Progenitor cell of endocrine pancreas (in vitro differentiated cells): ENCODE measurements around the gene C2orf72. TPM values are rescaled to one million over a fixed set of nuclear protein-coding genes. Genes with fewer than 3 reads are reported as not detected.

ENCODE experiments used
- DNase-seq: peaks from one replicate; pipeline ENCODE4 v3.0.0; 2021; ENCODE audit warnings: low spot score; ENCODE audit not compliant: unreplicated experiment
- H3K27ac Mint-ChIP-seq: 2 replicates; pipeline ENCODE4 v1.8.0; 2021; ENCODE audit warnings: mild to moderate bottlenecking, moderate library complexity, mixed read lengths
- H3K27me3 Mint-ChIP-seq: 2 replicates; pipeline ENCODE4 v1.8.0; 2021; ENCODE audit warnings: mixed read lengths
- H3K36me3 Mint-ChIP-seq: 2 replicates; pipeline ENCODE4 v1.8.0; 2022; ENCODE audit warnings: mixed read lengths; ENCODE audit not compliant: insufficient read depth
- H3K4me1 Mint-ChIP-seq: 2 replicates; pipeline ENCODE4 v1.8.0; 2021; ENCODE audit warnings: low read depth, mixed read lengths
- H3K4me3 Mint-ChIP-seq: 2 replicates; pipeline ENCODE4 v1.8.0; 2021; ENCODE audit warnings: low read depth, mild to moderate bottlenecking, moderate library complexity, mixed read lengths
- H3K9me3 Mint-ChIP-seq: 2 replicates; pipeline ENCODE4 v1.8.0; 2021; ENCODE audit warnings: low read depth, mixed read lengths
- total RNA-seq: library from RNA; stranded (reverse); gene quantifications from 2 replicates; pipeline ENCODE4 v1.2.1, GENCODE V29; 2021
- TF ChIP-seq, protein P1 (sequence below): fragments of 200-600 bp; sonication (generic); IDR thresholded peaks from one replicate; pipeline ENCODE4 v1.5.0; 2021; ENCODE audit warnings: antibody characterized with exemption, mild to moderate bottlenecking; ENCODE audit not compliant: unreplicated experiment

C2orf72 gene
- total RNA-seq, 1 donor from 2014 or later: 11.1 TPM

GRCh38 chr2:231050018-231050901 is 12.9 kb downstream of the C2orf72 start:
- peaks cover 4% of the 10 kb centered on the region for H3K27me3 Mint-ChIP-seq
- H3K27ac Mint-ChIP-seq: peak overlapping the region; percentile 97
- peak; percentile 44 for DNase-seq
- no peaks in the 10 kb centered on the region for H3K36me3 Mint-ChIP-seq
- TF ChIP-seq, protein P1, sequence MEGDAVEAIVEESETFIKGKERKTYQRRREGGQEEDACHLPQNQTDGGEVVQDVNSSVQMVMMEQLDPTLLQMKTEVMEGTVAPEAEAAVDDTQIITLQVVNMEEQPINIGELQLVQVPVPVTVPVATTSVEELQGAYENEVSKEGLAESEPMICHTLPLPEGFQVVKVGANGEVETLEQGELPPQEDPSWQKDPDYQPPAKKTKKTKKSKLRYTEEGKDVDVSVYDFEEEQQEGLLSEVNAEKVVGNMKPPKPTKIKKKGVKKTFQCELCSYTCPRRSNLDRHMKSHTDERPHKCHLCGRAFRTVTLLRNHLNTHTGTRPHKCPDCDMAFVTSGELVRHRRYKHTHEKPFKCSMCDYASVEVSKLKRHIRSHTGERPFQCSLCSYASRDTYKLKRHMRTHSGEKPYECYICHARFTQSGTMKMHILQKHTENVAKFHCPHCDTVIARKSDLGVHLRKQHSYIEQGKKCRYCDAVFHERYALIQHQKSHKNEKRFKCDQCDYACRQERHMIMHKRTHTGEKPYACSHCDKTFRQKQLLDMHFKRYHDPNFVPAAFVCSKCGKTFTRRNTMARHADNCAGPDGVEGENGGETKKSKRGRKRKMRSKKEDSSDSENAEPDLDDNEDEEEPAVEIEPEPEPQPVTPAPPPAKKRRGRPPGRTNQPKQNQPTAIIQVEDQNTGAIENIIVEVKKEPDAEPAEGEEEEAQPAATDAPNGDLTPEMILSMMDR: no peak
- peak overlapping the region; percentile 63 for H3K4me3 Mint-ChIP-seq
- peaks cover 42% of the 10 kb centered on the region for H3K4me1 Mint-ChIP-seq
- H3K9me3 Mint-ChIP-seq: no peaks in the 10 kb centered on the region

GRCh38 chr2:231051116-231051515 is 13.8 kb downstream of the C2orf72 start:
- Mint-ChIP-seq H3K4me3 (peak overlapping the region; percentile 17), H3K9me3 (no peaks in the 10 kb centered on the region), H3K36me3 (no peaks in the 10 kb centered on the region), H3K27ac (peak overlapping the region; percentile 84), H3K27me3 (peaks cover 4% of the 10 kb centered on the region), H3K4me1 (peaks cover 42% of the 10 kb centered on the region)
- no peak for DNase-seq
- TF ChIP-seq, protein P1: no peak

DNA sequence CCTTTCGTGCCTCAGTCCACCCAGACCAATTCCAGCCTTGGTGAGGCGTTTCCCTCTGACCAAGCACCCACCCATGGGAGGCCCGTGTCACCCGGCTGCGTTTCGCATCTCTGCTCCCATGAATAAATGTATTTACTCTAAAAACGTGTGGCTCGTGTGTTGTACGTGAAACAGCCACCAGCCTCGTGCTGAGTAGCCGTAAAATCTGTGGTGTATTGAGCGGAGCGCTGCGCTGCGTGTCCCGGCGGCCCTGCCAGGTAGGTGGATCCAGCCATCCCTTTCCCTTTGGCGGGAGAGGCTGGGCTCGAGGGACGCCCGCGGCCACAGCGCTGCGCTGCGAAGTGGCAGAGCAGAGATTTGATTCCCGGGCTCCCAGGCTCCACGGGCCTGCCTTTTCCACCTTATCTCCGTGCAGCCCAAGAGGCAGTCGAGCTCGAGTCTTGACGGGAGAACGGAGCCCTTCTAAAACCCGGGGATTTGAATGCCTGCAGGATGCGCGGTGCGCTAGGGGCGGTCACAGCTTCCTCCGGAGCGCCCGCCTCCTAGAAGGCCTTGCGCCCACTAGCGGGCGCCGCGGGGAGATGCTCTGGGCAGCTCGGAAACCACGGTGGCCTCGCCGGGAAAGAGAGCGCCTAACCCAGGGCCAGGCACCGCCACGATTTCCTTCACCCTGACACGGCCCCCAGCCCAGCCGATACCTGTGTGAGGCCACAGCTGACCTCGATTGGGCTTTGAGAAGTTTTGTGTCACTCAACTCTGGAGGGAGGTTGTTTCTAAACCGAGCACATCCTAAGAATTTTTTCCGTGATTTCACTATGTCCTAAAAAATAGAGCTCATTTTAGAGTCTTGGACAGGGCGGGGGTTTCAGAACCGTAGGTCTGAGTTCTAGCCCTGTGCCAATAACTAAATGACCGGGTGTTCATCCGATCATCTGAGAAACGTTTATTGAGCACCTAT is 15.4 kb downstream of the C2orf72 start:
- TF ChIP-seq, protein P1: peak; percentile 95
- H3K36me3 Mint-ChIP-seq: no peaks in the 10 kb centered on the region
- peak; percentile 72 for DNase-seq
- H3K27ac Mint-ChIP-seq: peak overlapping the region; percentile 69
- peaks cover 42% of the 10 kb centered on the region for H3K4me1 Mint-ChIP-seq
- no peaks in the 10 kb centered on the region for H3K9me3 Mint-ChIP-seq
- peaks cover 4% of the 10 kb centered on the region for H3K27me3 Mint-ChIP-seq
- H3K4me3 Mint-ChIP-seq: peak overlapping the region; percentile 75

DNA sequence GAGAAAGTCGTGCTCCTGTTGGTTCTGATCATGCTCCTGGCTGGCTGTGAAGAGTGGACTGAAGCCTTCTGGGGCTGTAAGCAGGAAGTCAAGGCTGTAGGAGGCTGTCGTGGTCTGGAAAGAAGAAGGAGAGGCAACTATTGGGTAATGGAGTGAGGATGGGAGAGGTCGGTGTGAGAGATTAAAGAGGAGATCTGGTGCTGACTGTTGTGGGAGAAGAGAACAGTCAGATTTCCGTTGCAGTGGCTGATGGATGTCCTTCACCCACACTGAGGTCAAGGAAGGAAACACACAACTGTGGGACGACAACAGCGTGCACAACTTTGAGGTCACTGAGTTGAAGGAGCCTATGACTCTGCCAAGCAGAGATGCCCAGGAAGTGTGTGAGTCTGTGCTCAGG is 16.5 kb downstream of the C2orf72 start:
- no peak for DNase-seq
- TF ChIP-seq, protein P1: no peak
- H3K27ac Mint-ChIP-seq: no peak overlapping the region
- H3K27me3 Mint-ChIP-seq: peaks cover 4% of the 10 kb centered on the region
- peaks cover 46% of the 10 kb centered on the region for H3K4me1 Mint-ChIP-seq
- H3K4me3 Mint-ChIP-seq: no peak overlapping the region
- H3K9me3 Mint-ChIP-seq: no peaks in the 10 kb centered on the region
- no peaks in the 10 kb centered on the region for H3K36me3 Mint-ChIP-seq
